ENCODE measurements around the gene ITIH3.

DNA sequence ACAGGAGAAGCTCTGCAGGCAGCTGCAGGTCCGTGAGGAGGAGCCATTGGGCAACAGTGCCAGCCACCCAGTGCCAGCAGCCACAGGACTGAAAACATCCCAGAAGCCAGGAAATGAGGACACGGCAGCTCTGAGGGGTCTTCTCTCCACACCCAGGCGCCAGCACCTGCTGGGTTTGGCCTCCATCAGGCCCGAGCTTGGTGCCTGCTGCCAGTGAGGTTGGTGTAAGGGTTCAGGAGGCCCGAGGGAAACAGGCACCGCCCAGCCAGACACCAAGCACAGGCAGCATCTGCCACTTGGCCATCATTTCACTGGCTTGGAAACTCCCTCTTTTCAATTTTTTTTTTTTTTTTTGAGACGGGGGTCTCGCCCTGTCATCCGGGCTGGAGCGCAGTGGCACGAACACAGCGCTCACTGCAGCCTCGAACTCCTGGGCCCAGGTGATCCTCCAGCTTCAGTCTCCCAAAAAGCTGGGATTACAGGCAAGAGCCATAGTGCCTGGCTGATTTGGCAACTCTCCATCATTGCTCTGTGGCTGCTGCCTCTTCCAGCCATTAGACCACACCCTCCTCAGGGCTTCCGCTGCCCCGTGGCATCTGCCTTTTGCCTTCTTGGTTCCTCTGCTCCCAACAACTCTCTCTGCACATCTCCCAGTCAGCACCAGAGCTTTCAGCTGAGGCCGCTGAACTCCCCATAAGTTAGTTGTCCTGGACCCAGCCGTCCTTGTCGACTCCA lies 1.5 kb upstream of the ITIH3 start:
- TF ChIP-seq, protein P1, sequence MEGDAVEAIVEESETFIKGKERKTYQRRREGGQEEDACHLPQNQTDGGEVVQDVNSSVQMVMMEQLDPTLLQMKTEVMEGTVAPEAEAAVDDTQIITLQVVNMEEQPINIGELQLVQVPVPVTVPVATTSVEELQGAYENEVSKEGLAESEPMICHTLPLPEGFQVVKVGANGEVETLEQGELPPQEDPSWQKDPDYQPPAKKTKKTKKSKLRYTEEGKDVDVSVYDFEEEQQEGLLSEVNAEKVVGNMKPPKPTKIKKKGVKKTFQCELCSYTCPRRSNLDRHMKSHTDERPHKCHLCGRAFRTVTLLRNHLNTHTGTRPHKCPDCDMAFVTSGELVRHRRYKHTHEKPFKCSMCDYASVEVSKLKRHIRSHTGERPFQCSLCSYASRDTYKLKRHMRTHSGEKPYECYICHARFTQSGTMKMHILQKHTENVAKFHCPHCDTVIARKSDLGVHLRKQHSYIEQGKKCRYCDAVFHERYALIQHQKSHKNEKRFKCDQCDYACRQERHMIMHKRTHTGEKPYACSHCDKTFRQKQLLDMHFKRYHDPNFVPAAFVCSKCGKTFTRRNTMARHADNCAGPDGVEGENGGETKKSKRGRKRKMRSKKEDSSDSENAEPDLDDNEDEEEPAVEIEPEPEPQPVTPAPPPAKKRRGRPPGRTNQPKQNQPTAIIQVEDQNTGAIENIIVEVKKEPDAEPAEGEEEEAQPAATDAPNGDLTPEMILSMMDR (IDR thresholded peaks at IDR 0.05), result no peak
- no peak for TF ChIP-seq POLR2A (IDR thresholded peaks at IDR 0.05)

Data from uterus (tissue), 2 donors.